NOMO-1 treated with DMSO at 0.1 percent for 48 hours (cell line): ENCODE measurements around the gene INHBB.
A peak's percentile ranks its signal among the peaks of the same experiment; 100 is the strongest.
"Not testable (repeated sequence)": the region's sequence is repeated elsewhere in the genome, so short reads cannot be mapped to it uniquely, and the experiment has no call there.

Experiments used
- DNase-seq: peaks from one replicate; lab custom pipeline; 2025; ENCODE audit not compliant: unreplicated experiment; lab: John Stamatoyannopoulos, UW

The INHBB gene

DNA sequence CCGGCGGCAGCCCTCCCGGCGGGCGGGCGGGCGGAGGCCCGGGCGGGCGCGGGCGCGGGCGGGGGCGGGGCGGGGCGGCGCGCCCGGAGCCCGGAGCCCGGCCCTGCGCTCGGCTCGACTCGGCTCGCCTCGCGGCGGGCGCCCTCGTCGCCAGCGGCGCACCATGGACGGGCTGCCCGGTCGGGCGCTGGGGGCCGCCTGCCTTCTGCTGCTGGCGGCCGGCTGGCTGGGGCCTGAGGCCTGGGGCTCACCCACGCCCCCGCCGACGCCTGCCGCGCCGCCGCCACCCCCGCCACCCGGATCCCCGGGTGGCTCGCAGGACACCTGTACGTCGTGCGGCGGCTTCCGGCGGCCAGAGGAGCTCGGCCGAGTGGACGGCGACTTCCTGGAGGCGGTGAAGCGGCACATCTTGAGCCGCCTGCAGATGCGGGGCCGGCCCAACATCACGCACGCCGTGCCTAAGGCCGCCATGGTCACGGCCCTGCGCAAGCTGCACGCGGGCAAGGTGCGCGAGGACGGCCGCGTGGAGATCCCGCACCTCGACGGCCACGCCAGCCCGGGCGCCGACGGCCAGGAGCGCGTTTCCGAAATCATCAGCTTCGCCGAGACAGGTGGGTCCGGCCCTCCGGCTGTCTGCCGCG, at the start of gene INHBB:
INHBB (plus strand) TSS at position 111 of the 641 bp plus-strand sequence; CDS start at position 164, 53 bp downstream.
- no peak for DNase-seq

DNA sequence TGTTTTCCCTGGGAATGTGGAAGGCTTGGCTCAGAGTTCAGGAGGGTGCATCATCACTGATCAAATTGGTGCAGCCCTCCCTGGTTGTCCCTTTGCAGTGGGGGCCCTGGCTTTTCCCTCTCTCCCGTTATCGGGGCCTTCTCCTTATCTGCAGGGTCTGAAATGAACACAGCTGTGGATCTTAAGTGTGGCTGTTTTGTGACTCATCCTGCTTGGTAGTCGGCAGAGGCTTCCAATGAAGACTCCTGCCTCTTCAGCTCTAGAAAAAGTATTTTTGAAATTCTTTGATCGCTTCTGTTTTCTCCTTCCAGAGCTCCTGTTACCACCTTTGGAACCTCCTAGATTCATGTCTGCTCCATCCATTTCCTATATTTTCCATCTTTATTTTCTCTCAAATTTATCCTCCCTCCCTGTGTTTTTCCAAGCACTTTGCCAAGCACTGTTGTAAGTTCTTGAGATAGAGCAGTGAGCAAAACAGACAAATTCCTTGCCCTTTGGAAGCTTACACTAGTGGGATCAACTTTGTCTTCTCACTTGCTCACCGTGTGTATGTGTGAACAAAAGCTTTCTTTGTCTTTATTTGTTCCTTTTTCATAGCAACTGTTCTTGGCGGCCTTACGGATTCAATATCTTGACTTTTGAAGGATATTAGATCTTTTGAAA, 47.6 kb upstream of the INHBB start:
- DNase-seq = no peak

DNA sequence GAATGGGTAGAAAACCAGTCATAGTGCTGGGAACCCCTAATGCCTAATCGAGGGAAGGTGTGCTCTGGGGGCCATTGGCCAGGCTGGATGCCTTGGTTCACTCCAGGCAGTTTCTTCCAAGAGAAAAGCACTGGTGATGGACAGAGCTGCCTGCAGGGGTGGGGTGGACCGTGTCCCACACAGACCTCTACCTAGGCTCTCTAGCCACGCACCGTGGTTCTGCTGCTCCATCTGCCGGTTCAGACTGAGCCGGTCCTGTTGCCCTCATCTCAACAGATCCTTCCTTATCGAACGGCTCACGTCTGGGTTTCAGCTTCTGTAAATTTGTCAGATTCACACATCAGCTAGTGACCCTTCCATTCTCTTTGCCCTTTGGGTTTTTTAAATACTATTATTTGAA, 46.9 kb upstream of the INHBB start:
- no peak for DNase-seq

DNA sequence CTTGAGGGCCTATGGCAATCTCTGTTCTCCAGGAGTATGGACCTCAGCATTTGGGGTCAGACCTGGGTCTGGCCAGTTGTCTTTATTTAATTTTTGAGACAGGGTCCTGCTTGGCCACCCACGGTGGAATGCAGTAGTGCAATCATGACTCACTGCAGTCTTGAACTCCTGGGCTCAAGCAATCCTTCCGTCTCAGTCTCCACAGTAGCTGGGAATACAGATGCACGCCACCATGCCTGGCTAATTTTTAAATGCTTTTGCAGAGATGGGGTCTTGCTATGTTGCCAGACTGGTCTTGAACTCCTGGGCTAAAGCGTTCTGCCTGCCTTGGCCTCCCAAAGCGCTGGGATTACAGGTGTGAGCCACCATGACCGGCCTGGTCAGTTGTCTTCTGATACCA, 46.4 kb upstream of the INHBB start:
- no peak for DNase-seq

- DNase-seq = no peak
Observed at GRCh38 chr2:120300385-120300784, 45.6 kb upstream of the INHBB start.

GRCh38 chr2:120301284-120301683, 44.7 kb upstream of the INHBB start:
- no peak for DNase-seq

GRCh38 chr2:120302301-120302700, 43.6 kb upstream of the INHBB start:
- no peak for DNase-seq

GRCh38 chr2:120303177-120303576, 42.8 kb upstream of the INHBB start:
- no peak for DNase-seq

DNA sequence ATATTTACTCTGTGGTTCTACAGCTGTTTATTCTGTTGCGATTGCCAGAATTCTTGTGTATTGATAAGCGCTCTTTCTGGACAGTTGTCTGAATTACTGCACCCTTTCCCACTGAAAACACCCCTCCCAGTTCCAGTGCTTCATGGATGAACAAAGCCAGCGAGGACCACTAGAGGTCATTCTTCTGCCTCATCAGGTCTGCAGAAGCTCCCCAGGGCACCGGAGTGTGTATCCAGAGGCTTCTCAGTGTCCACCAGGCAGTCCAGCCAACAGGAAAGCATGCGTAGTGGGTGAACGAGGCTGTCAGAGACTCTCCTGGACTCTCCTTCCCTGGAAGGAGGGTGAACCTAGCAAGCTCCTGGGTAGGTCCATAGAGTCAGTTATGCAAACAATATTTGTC, 40.6 kb upstream of the INHBB start:
- DNase-seq = no peak

- DNase-seq = peak; percentile 19
Observed at GRCh38 chr2:120305937-120306490, 39.9 kb upstream of the INHBB start.

DNA sequence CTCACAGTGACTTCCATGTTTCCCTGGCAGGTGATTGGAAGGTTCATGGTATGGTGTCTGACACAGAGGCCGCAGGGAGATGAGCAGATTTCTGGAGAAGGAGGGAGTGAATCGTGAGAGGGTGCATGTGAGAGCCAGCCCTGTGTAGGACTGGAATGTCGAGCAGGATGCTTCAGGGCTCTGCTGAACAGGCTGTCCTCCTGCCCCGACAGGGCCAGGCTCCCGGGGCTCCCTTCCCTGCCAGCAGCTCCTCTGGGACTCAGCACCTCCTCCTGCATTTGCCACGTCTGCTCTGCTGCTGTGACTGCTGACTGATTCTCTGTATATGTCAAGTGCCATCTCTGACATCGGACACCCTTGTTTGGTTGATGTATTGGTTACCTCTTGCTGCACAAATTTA, 38.5 kb upstream of the INHBB start:
- DNase-seq = no peak

GRCh38 chr2:120308038-120308910, 37.7 kb upstream of the INHBB start:
- DNase-seq = no peak

DNA sequence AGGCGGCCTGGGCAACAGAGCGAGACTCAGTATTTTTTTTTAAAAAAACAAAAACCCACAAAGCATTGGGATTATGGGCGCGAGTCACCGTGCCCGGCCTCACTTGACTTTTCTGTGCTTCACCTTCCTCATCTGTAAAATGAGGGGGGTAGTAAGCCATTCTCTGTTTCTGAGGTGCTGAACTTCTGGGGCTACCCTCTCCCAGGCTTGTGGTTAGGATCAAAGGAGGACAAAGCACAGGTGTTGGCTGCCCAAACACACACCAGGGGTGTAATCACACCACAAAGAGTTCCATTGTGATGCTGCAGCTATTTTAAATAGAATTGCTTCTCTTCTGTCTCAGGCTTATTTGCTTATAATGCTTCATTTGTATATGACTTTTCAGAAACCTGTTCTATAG, 35.8 kb upstream of the INHBB start:
- no peak for DNase-seq

DNA sequence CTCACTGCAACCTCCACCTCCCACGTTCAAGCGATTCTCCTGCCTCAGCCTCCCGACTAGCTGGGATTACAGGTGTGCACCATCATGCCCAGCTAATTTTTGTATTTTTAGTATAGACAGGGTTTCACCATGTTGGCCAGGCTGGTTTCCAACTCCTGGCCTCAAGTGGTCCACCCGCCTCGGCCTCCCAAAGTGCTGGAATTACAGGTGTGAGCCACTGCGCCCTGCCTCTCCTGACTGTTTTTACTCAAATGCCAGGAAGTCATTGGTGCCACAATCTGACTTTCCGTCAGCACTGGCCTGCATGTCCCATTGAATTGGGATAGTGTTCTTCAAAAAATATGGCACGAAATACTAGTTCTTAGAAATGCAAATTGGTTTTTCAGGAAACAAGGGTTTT, 35.1 kb upstream of the INHBB start:
- not testable (repeated sequence) for DNase-seq

DNA sequence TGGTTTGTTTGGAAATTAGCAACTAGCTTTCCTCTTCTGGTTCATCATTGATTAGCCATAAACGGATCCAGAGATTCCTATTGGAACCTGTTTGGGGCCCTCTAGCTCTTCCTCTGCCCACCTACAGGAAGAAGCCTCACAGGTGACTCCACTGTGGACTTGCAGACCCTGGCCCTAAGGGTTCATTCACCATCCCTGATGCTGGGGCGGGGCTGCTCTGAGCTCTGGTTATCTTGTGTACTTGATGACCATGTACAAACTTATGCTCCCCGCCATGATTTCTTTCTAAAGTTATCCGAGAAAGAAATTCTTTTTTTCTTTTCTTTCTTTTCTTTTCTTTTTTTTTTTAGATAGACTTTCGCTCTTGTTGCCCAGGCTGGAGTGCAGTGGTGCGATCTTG, 33.9 kb upstream of the INHBB start:
- DNase-seq = no peak

DNA sequence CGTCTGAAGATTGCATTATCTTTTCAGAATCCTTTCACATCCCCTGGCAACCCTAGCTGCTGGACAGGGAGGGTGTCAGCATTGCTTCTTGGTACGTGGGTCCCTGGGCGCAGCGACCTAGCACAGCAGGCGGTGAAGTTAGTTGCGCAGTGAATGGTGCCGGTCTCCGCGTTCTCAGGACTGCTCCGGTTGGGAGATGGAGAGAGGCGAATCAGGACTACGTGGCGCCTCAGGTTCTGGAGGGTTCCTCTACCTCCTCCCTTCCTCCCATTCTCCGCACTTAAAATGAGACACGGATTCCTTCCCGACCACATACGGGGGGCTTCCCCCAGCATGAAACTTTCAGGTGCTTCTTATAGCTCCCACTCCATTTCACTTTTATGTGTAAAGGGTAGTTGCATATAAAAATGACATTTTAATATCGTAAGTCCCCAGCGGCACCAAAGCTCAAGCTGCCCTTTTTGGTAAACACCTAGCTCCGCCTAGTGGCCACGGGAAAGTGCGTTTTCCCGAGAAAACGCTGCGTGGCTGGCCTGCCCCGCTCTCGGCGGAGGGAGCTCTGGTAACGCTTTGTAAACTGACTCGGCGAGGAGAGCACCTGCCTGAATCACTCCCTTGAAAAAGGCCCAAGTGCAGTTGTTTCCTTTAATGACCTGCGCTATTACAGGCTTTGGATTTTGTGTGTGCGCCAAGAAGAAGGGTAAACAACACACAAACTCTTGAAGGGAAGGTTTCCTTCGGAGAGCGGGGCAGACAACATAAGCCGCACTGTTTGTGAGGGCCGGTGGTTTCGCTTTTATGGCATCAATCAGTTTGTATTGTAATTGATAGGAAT, 32.9 kb upstream of the INHBB start:
- peak; percentile 82 for DNase-seq

- DNase-seq = no peak
Observed at GRCh38 chr2:120313695-120314615, 32.0 kb upstream of the INHBB start.

DNA sequence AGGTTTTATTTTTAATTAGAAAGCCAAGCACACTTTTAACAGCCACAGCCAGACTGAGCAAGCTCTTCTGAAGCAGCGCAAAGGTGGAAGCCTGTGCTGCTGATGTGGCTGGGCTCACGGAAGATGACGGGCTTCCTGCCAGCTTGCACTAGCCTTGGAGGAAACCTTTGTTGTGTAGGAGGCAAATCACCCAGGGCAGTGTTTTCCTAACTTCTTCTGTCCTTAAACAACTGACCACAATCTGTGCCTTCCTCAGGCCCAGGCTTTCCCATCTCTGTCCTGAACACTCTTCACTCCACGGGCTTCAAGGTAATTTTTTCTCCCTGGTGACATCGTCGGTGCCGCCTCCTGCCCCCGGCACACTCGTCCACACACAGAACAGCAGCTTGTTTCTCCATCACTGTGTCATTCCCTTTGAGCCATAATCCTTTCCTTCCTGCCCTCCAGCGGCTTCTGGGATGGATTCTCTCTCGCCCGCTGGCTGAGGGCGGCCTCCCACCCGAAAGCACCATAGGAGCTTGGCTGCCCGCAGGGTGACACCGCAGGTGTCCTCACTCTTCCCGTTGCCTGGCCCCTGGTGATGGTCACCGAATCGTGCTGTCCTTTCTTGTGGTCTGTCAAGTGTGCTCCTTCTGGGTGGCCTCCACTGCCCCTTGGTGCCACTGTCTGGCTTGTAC, 31.1 kb upstream of the INHBB start:
- DNase-seq = no peak

GRCh38 chr2:120315367-120316033, 30.4 kb upstream of the INHBB start:
- DNase-seq = no peak
